ENCODE results near the gene CD151. TPM values are rescaled to one million over a fixed set of nuclear protein-coding genes. Genes with fewer than 3 reads are reported as not detected.

The CD151 gene
- total RNA-seq, 4 donors from 2014 or later, result 307 to 1,070 (median 520) TPM

DNA sequence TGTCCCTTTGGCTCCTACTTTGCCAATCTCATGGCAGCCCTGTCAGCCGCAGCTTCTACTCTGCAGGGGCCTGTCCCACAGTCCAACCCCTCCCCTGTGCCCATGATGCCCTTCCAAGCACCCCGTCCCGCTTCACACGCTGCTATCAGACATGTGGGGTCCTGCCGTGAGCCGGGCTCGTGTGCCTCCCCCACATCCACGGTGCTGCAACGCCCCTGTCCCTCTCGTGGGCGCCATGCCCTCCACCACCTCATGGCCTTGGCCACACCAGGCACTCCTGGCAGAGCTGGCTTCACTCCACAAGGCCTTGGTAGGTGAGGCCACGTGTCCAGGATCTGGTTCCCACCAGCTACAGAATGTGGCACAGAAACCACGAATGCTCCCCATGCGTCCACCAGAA lies 54.8 kb downstream of the CD151 start:
- TF ChIP-seq, protein P1, sequence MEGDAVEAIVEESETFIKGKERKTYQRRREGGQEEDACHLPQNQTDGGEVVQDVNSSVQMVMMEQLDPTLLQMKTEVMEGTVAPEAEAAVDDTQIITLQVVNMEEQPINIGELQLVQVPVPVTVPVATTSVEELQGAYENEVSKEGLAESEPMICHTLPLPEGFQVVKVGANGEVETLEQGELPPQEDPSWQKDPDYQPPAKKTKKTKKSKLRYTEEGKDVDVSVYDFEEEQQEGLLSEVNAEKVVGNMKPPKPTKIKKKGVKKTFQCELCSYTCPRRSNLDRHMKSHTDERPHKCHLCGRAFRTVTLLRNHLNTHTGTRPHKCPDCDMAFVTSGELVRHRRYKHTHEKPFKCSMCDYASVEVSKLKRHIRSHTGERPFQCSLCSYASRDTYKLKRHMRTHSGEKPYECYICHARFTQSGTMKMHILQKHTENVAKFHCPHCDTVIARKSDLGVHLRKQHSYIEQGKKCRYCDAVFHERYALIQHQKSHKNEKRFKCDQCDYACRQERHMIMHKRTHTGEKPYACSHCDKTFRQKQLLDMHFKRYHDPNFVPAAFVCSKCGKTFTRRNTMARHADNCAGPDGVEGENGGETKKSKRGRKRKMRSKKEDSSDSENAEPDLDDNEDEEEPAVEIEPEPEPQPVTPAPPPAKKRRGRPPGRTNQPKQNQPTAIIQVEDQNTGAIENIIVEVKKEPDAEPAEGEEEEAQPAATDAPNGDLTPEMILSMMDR (IDR thresholded peaks at IDR 0.05; ENCODE audit: low read depth), result no peak

Small RNA genes within 50 kb of the gene (small RNA-seq; reads per million reads assigned to genes)
- gene SNORA52, result not detected

Other genes starting within 250 kb of the CD151 start
- 10 to 100 TPM in 3 of 4 donors, 1 to 10 TPM in 1; 3.6 to 40.9 (median 17.0) TPM for gene IRF7, start 217.0 kb upstream of the CD151 start, total RNA-seq
- gene CDHR5, start 208.0 kb upstream of the CD151 start, total RNA-seq, result not detected
- not detected for gene SCT, start 205.8 kb upstream of the CD151 start, total RNA-seq
- gene DRD4, start 195.7 kb upstream of the CD151 start, total RNA-seq, result under 1 TPM in 1 of 4 donors, not detected in 3; 0.66 TPM
- gene DEAF1, start 137.7 kb upstream of the CD151 start, total RNA-seq, result 10 to 100 TPM; 14.0 to 28.4 (median 18.4) TPM
- gene TMEM80, start 137.1 kb upstream of the CD151 start, total RNA-seq, result 10 to 100 TPM in 3 of 4 donors, 1 to 10 TPM in 1; 8.8 to 32.8 (median 16.3) TPM
- gene EPS8L2, start 126.7 kb upstream of the CD151 start, total RNA-seq, result 10 to 100 TPM in 2 of 4 donors, 1 to 10 TPM in 2; 3.8 to 20.0 (median 9.7) TPM
- gene TALDO1, start 85.5 kb upstream of the CD151 start, total RNA-seq, result 100 to 1,000 TPM; 237 to 459 (median 293) TPM
- gene GATD1, start 55.5 kb upstream of the CD151 start, total RNA-seq, result 10 to 100 TPM in 3 of 4 donors, 1 to 10 TPM in 1; 7.1 to 22.8 (median 14.9) TPM
- gene CEND1, start 42.9 kb upstream of the CD151 start, total RNA-seq, result not detected
- gene SLC25A22, start 34.7 kb upstream of the CD151 start, total RNA-seq, result 10 to 100 TPM in 1 of 4 donors, 1 to 10 TPM in 3; 2.5 to 12.8 (median 3.7) TPM
- 10 to 100 TPM in 2 of 4 donors, 1 to 10 TPM in 2; 3.1 to 28.3 (median 9.0) TPM for gene PIDD1, start 27.7 kb upstream of the CD151 start, total RNA-seq
- gene RPLP2, start 23.0 kb upstream of the CD151 start, total RNA-seq, result 1,000 to 10,000 TPM in 3 of 4 donors, 100 to 1,000 TPM in 1; 917 to 1,671 (median 1,426) TPM
- gene PNPLA2, start 14.0 kb upstream of the CD151 start, total RNA-seq, result 1,000 to 10,000 TPM in 1 of 4 donors, 100 to 1,000 TPM in 3; 204 to 1,337 (median 369) TPM
- gene CRACR2B, start 5.0 kb upstream of the CD151 start, total RNA-seq, result 10 to 100 TPM in 2 of 4 donors, 1 to 10 TPM in 2; 2.3 to 44.6 (median 9.7) TPM
- 100 to 1,000 TPM in 3 of 4 donors, 10 to 100 TPM in 1; 80.7 to 158 (median 117) TPM for gene POLR2L, start 9.6 kb downstream of the CD151 start, total RNA-seq
- 100 to 1,000 TPM in 3 of 4 donors, 10 to 100 TPM in 1; 67.0 to 219 (median 185) TPM for gene TSPAN4, start 9.9 kb downstream of the CD151 start, total RNA-seq
- gene CHID1, start 77.9 kb downstream of the CD151 start, total RNA-seq, result 100 to 1,000 TPM in 1 of 4 donors, 10 to 100 TPM in 3; 28.4 to 107 (median 76.0) TPM
- gene AP2A2, start 92.9 kb downstream of the CD151 start, total RNA-seq, result 100 to 1,000 TPM in 3 of 4 donors, 10 to 100 TPM in 1; 79.2 to 115 (median 110) TPM
- gene MUC6, start 203.8 kb downstream of the CD151 start, total RNA-seq, result not detected
- gene MUC2, start 241.9 kb downstream of the CD151 start, total RNA-seq, result 1 to 10 TPM in 1 of 4 donors, under 1 TPM in 1, not detected in 2; under 0.01 to 1.3 TPM

Measured in subcutaneous adipose tissue (tissue), 4 donors.